Uterus (tissue), 4 donors: Measurements from ENCODE around the gene IFT25. TPM values are rescaled to one million over a fixed set of nuclear protein-coding genes. Genes with fewer than 3 reads are reported as not detected.

Source experiments
- DNase-seq, 2 donors: peaks; one replicate each; pipeline ENCODE4 v3.0.0-alpha.2; 2019 to 2020
- H3K27ac ChIP-seq, 2 donors: fragments of 200-600 bp; sonication (generic); 1 replicate in 1 of 2; 2 replicates in 1 of 2; pipeline ENCODE4 v1.5.1; 2016 to 2018
- H3K27me3 ChIP-seq, 2 donors: fragments of 200-600 bp; sonication (generic); one replicate each; pipeline ENCODE4 v1.5.1; 2018 to 2019; ENCODE audit warnings: control low read depth in 1 of 2
- H3K36me3 ChIP-seq, 2 donors: fragments of 200-600 bp; sonication (generic); one replicate each; pipeline ENCODE4 v1.5.1; 2019; ENCODE audit warnings: control low read depth in 1 of 2
- H3K4me1 ChIP-seq, 2 donors: fragments of 200-600 bp; sonication (generic); one replicate each; pipeline ENCODE4 v1.5.1; 2018 to 2019; ENCODE audit warnings: control low read depth in 1 of 2
- H3K4me3 ChIP-seq, 2 donors: fragments of 200-600 bp; sonication (generic); 1 replicate in 1 of 2; 2 replicates in 1 of 2; pipeline ENCODE4 v1.5.1; 2018 to 2019; ENCODE audit warnings: mild to moderate bottlenecking in 1 of 2
- H3K9me3 ChIP-seq, 2 donors: fragments of 200-600 bp; sonication (generic); one replicate each; pipeline ENCODE4 v1.5.1; 2019; ENCODE audit warnings: control low read depth in 1 of 2
- POLR2A ChIP-seq, 2 donors: fragments of 450-650 bp; IDR thresholded peaks; one replicate each; pipeline ENCODE4 v1.6.1; 2016; ENCODE audit warnings: antibody characterized with exemption in 2 of 2, mild to moderate bottlenecking in 1 of 2, moderate library complexity in 1 of 2
- intact Hi-C: fragments of 100-400 bp; cut with DNase I; formaldehyde crosslinking; loops from one replicate; pipeline ENCODE4 v1.15.1; 2023; ENCODE audit warnings: low total_unique reads
- total RNA-seq, 4 donors: library from RNA; depleted of rRNA in 3 of 4; stranded (reverse); fragments of >200 nt in 3 of 4; gene quantifications; one replicate each; pipeline versions ENCODE4 v1.1.0 to v1.2.4, GENCODE V29; 2014 to 2023
- TF ChIP-seq, protein P1 (sequence below), 4 experiments: fragments of 200-600 bp in 2 of 4; fragments of 450-650 bp in 2 of 4; sonication (generic) in 2 of 4; IDR thresholded peaks; one replicate each; pipeline ENCODE4 v1.5.1; 2016 to 2019; ENCODE audit warnings: antibody characterized with exemption in 4 of 4, mild to moderate bottlenecking in 2 of 4, moderate library complexity in 1 of 4
- donor health status: DM: yes; HTN: yes; CAD: no.

Gene IFT25
- total RNA-seq, 4 donors from 2014 or later: 1.3 to 40.6 (median 28.7) TPM

GRCh38 chr1:53956308-53957168 is 11.0 kb upstream of the IFT25 start:
- H3K27ac ChIP-seq: peak overlapping the region; percentile 24 to 56

DNA sequence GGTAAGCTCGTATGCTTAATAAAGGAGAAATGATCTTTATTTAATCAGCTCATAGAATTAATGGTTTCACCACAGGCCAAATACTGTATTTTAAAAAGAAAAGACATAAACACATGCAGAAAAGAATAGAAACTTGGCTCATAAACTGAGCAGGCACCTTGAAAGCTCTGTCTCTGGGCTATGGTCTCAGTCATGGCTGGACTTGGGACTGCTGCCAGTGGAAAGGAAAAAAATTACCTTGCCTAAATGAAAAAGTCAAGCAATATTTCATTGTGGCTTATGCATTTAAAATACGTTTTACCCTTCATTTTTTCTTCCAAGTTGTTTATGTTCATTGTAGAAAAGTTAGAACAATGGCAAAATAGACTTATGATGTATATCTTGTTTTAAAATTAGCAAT is 8.6 kb upstream of the IFT25 start:
- DNase-seq: no peak
- Histone ChIP-seq H3K4me3 (no peak overlapping the region), H3K27ac (no peak overlapping the region), H3K36me3 (no peaks in the 10 kb centered on the region), H3K4me1 (peaks cover 0 to 10% of the 10 kb centered on the region in 2 donors), H3K27me3 (no peaks in the 10 kb centered on the region), H3K9me3 (no peaks in the 10 kb centered on the region)
- TF ChIP-seq POLR2A (IDR thresholded peaks at IDR 0.05): no peak
- TF ChIP-seq, protein P1, sequence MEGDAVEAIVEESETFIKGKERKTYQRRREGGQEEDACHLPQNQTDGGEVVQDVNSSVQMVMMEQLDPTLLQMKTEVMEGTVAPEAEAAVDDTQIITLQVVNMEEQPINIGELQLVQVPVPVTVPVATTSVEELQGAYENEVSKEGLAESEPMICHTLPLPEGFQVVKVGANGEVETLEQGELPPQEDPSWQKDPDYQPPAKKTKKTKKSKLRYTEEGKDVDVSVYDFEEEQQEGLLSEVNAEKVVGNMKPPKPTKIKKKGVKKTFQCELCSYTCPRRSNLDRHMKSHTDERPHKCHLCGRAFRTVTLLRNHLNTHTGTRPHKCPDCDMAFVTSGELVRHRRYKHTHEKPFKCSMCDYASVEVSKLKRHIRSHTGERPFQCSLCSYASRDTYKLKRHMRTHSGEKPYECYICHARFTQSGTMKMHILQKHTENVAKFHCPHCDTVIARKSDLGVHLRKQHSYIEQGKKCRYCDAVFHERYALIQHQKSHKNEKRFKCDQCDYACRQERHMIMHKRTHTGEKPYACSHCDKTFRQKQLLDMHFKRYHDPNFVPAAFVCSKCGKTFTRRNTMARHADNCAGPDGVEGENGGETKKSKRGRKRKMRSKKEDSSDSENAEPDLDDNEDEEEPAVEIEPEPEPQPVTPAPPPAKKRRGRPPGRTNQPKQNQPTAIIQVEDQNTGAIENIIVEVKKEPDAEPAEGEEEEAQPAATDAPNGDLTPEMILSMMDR (IDR thresholded peaks at IDR 0.05): no peak
- intact Hi-C loops: no loop called here

More at GRCh38 chr1:53956308-53957168, 11.0 kb upstream of the IFT25 start:
- Histone ChIP-seq H3K4me1 (peaks cover 0 to 7% of the 10 kb centered on the region in 2 donors), H3K9me3 (no peaks in the 10 kb centered on the region), H3K4me3 (no peak overlapping the region), H3K27me3 (no peaks in the 10 kb centered on the region), H3K36me3 (no peaks in the 10 kb centered on the region)
- no peak for TF ChIP-seq POLR2A (IDR thresholded peaks at IDR 0.05)
- TF ChIP-seq, protein P1 (IDR thresholded peaks at IDR 0.05): no peak
- intact Hi-C loops: no loop called here
- DNase-seq: no peak

DNA sequence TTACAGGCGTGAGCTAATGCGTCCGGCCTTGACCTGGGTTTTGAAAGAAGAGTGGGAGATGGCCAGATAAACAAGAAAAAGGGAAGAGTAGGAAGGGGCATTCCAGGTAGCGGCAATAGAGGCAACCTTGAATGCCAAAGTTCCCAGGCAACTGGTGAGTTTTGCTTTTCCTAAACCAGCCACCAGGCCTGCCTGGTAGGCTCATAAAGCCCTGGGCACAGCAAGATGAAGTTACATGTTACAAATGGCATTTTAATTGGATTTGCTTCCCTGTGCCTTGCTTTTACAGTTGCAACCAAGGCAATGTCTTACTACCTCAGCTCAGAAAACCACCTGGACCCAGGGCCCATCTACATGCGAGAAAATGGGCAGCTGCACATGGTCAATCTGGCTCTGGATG is 6.2 kb upstream of the IFT25 start:
- no peak for DNase-seq
- Histone ChIP-seq H3K4me1 (peaks cover 6 to 9% of the 10 kb centered on the region in 2 donors), H3K36me3 (no peaks in the 10 kb centered on the region), H3K27ac (no peak overlapping the region), H3K4me3 (no peak overlapping the region), H3K27me3 (no peaks in the 10 kb centered on the region), H3K9me3 (no peaks in the 10 kb centered on the region)
- intact Hi-C loops: no loop called here
- no peak for TF ChIP-seq POLR2A (IDR thresholded peaks at IDR 0.05)
- TF ChIP-seq, protein P1 (IDR thresholded peaks at IDR 0.05): no peak

DNA sequence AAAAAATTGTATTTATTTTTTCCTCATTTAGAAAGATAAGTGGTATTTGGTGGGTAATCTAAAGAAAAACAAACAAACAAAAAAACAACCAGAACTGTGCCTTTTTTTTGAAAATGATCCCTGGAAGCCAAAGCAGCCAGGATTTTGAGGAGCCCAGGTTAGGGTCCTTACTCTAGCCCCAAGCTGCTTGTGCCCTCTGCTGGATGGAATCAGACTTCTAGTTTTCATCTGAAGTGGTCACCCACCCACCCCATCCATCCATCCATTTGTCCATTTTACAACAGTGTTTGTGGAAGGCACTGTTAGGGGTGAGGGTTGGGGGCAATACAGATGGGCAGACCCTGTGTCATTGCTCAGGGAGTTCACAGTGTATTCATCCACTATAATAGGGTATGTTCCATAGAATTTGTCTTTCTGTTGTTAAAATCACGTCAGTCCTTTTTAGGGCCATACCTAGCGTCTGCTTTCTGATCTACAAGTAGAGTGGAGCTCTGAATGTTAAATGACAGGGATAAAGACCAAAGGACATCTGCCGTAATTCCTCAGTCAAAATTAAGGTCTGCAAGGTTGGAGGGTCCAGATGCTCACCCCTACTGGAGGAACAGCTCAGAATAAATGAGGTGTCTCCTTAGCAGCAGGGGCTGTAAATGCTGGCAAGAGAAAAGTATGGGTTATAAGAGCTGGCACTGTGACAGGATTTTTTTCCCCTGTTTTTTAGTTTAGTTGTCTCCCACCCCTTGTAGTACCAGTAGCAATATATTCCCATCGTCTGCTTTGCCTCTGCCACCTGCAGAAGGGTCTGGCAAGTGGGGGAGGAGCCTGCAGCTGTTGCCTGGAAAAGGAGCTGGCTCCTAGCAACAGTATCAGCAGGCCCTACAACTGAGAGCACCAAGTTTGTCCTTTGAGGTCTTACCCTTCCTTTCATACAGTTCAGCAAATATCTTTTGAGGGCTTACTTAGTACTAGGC is 3.8 kb upstream of the IFT25 start:
- TF ChIP-seq, protein P1 (IDR thresholded peaks at IDR 0.05): peak; percentile 53 to 60 (median 58)
- TF ChIP-seq POLR2A (IDR thresholded peaks at IDR 0.05): no peak
- Histone ChIP-seq H3K27me3 (no peaks in the 10 kb centered on the region), H3K9me3 (no peaks in the 10 kb centered on the region), H3K4me3 (no peak overlapping the region), H3K27ac (no peak overlapping the region), H3K4me1 (peaks cover 3 to 10% of the 10 kb centered on the region in 2 donors), H3K36me3 (no peaks in the 10 kb centered on the region)
- DNase-seq: peak in 1 of 2 donors; percentile 43
- intact Hi-C loops: no loop called here
